HCT116 (cell line): Measurements from ENCODE around the gene GRIP1.

Experiments
- ELF1 ChIP-seq: IDR thresholded peaks from 2 replicates; pipeline ENCODE4 v1.6.1; 2012; ENCODE audit warnings: low read depth, borderline replicate concordance
- EZH2phosphoT487 ChIP-seq: fragments of 200-600 bp; IDR thresholded peaks from 2 replicates; pipeline ENCODE4 v1.6.1; 2018; ENCODE audit warnings: antibody characterized with exemption, borderline replicate concordance
- TF ChIP-seq, protein P1 (sequence below), 3 experiments: fragments of 200-600 bp in 1 of 3; sonication (generic) in 1 of 3; IDR thresholded peaks in 2 of 3; conservative IDR thresholded peaks in 1 of 3; 2 replicates each; pipeline ENCODE4 v1.5.1; 2012 to 2017; ENCODE audit warnings: low read depth in 2 of 3, low read length in 2 of 3, antibody characterized with exemption in 1 of 3, borderline replicate concordance in 1 of 3, control low read depth in 1 of 3, mild to moderate bottlenecking in 1 of 3, mixed read lengths in 1 of 3, mixed run types in 1 of 3, moderate library complexity in 1 of 3; ENCODE audit not compliant: insufficient read depth in 1 of 3

DNA sequence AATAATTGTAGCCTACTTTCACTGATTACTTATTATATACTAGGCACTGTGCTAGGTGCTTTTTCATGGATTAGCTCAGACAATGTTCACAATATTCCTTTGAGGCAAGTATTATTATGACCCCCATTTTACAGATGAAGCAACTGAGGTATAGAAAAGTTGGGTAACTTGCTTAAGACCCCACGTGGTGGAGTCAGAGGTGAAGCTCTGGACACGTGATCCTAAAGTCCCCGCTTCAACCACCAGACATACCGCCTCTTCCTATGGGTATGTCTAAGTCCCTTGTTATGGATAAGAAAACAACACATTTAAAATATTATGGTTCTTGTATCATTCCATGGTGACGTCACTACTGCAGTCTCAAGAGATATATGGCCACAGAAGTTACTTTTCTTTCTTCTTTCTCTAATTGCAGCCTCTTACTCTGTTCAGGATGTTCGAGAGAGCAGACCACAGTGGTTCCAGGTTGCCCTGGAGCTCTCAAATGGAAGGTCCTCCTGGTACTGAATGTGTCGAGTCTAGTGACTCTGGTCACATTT is 218.9 kb downstream of the GRIP1 start:
- TF ChIP-seq ELF1 (no peak), EZH2phosphoT487 (no peak)
- TF ChIP-seq, protein P1, sequence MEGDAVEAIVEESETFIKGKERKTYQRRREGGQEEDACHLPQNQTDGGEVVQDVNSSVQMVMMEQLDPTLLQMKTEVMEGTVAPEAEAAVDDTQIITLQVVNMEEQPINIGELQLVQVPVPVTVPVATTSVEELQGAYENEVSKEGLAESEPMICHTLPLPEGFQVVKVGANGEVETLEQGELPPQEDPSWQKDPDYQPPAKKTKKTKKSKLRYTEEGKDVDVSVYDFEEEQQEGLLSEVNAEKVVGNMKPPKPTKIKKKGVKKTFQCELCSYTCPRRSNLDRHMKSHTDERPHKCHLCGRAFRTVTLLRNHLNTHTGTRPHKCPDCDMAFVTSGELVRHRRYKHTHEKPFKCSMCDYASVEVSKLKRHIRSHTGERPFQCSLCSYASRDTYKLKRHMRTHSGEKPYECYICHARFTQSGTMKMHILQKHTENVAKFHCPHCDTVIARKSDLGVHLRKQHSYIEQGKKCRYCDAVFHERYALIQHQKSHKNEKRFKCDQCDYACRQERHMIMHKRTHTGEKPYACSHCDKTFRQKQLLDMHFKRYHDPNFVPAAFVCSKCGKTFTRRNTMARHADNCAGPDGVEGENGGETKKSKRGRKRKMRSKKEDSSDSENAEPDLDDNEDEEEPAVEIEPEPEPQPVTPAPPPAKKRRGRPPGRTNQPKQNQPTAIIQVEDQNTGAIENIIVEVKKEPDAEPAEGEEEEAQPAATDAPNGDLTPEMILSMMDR (IDR thresholded peaks at IDR 0.05 in 2 of 3, conservative IDR thresholded peaks at IDR 0.05 in 1 of 3; ENCODE audit: borderline replicate concordance in 1 of 3, insufficient read depth in 1 of 3, low read depth in 2 of 3, low read length in 2 of 3), result no peak
